ENCODE measurements around the gene F13A1. TPM values are rescaled to one million over a fixed set of nuclear protein-coding genes. Genes with fewer than 3 reads are reported as not detected.

The F13A1 gene
- total RNA-seq = 50.9 TPM
- long read RNA-seq, transcript F13A1-201 (15 exons, 3,999 nt) = major isoform, 14 of 22 reads
- long read RNA-seq, partial matches to known transcripts = 5 of 22 reads
- long read RNA-seq, other reads (novel, unspliced or antisense) = 3 of 22 reads

GRCh38 chr6:6319952-6320811, at the start of gene F13A1:
Gene F13A1 (minus strand): TSS chr6:6320662. CDS start chr6:6318664, 1,998 bp downstream.
- intact Hi-C loops (cut with DNase I) = no loop called here
- DNase-seq (ENCODE audit: low spot score) = no peak

- DNase-seq (ENCODE audit: low spot score) = no peak
- intact Hi-C loops (cut with DNase I) = no loop called here
These were observed 48.2 kb upstream of the F13A1 start for GRCh38 chr6:6368684-6369052.

- intact Hi-C loops (cut with DNase I) = no loop called here
- no peak for DNase-seq (ENCODE audit: low spot score)
These were observed 47.7 kb upstream of the F13A1 start for GRCh38 chr6:6368040-6368683.

GRCh38 chr6:6366803-6367202, 46.3 kb upstream of the F13A1 start:
- DNase-seq (ENCODE audit: low spot score) = no peak
- intact Hi-C loops (cut with DNase I) = no loop called here

GRCh38 chr6:6365242-6365641, 44.8 kb upstream of the F13A1 start:
- intact Hi-C loops (cut with DNase I) = no loop called here
- DNase-seq (ENCODE audit: low spot score) = no peak

GRCh38 chr6:6362056-6362840, 41.8 kb upstream of the F13A1 start:
- intact Hi-C loops (cut with DNase I) = no loop called here
- DNase-seq (ENCODE audit: low spot score) = no peak

- intact Hi-C loops (cut with DNase I) = no loop called here
These were observed 37.1 kb upstream of the F13A1 start for GRCh38 chr6:6357530-6357929.

GRCh38 chr6:6357032-6357431, 36.6 kb upstream of the F13A1 start:
- DNase-seq (ENCODE audit: low spot score) = no peak

More at GRCh38 chr6:6357530-6357929, 37.1 kb upstream of the F13A1 start:
- DNase-seq (ENCODE audit: low spot score) = no peak

GRCh38 chr6:6352772-6353171, 32.3 kb upstream of the F13A1 start:
- intact Hi-C loops (cut with DNase I) = no loop called here
- no peak for DNase-seq (ENCODE audit: low spot score)

More at GRCh38 chr6:6357032-6357431, 36.6 kb upstream of the F13A1 start:
- intact Hi-C loops (cut with DNase I) = no loop called here

- intact Hi-C loops (cut with DNase I) = no loop called here
- no peak for DNase-seq (ENCODE audit: low spot score)
These were observed 31.1 kb upstream of the F13A1 start for GRCh38 chr6:6351511-6352025.

GRCh38 chr6:6350696-6351095, 30.2 kb upstream of the F13A1 start:
- intact Hi-C loops (cut with DNase I) = no loop called here
- DNase-seq (ENCODE audit: low spot score) = no peak

- intact Hi-C loops (cut with DNase I) = no loop called here
- DNase-seq (ENCODE audit: low spot score) = no peak
These were observed 27.8 kb upstream of the F13A1 start for GRCh38 chr6:6348256-6348655.

- no peak for DNase-seq (ENCODE audit: low spot score)
- intact Hi-C loops (cut with DNase I) = no loop called here
These were observed 26.1 kb upstream of the F13A1 start for GRCh38 chr6:6346427-6347023.

GRCh38 chr6:6333501-6333900, 13.0 kb upstream of the F13A1 start:
- DNase-seq (ENCODE audit: low spot score) = no peak
- intact Hi-C loops (cut with DNase I) = no loop called here

- no peak for DNase-seq (ENCODE audit: low spot score)
- intact Hi-C loops (cut with DNase I) = no loop called here
These were observed 12.4 kb upstream of the F13A1 start for GRCh38 chr6:6332811-6333244.

- DNase-seq (ENCODE audit: low spot score) = no peak
- intact Hi-C loops (cut with DNase I) = no loop called here
These were observed 11.6 kb upstream of the F13A1 start for GRCh38 chr6:6331946-6332601.

- intact Hi-C loops (cut with DNase I) = no loop called here
- DNase-seq (ENCODE audit: low spot score) = no peak
These were observed 10.9 kb upstream of the F13A1 start for GRCh38 chr6:6331393-6331792.

- intact Hi-C loops (cut with DNase I) = no loop called here
- DNase-seq (ENCODE audit: low spot score) = no peak
These were observed 9.9 kb upstream of the F13A1 start for GRCh38 chr6:6330407-6330806.

- DNase-seq (ENCODE audit: low spot score) = no peak
- intact Hi-C loops (cut with DNase I) = no loop called here
These were observed 8.0 kb upstream of the F13A1 start for GRCh38 chr6:6328451-6328850.
